DMS153 (cell line): ENCODE measurements around the gene C2orf69.

ENCODE experiments used
- DNase-seq: peaks from one replicate; lab custom pipeline; 2025; lab: John Stamatoyannopoulos, UW

The C2orf69 gene

DNA sequence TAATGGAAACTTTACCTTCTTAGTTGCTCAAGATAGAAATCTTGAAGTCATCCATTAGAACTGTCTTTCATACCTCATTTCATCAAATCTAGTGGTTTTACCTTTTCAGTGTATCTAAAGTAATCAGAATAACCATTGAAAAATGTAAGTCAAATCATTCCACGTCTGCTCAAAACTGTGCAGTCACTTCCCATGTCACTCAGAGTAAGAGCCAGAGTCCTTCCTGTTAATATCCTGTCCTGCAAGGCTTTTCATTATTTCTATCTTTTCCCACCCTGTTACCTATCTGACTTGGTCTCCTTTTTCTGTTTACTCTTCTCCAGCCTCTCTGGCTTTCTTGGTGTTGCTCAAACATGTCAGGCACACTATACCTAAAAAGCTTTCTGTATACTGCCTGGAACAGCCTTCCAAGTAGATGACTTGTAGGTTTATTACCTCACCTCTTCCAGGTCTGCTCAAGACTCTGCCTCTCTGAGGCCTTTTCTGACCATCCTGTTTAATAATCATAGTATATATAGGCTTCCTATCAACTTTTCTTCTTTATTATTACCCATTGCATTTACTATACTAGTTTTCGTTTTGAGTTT lies 3.4 kb downstream of the C2orf69 start:
- no peak for DNase-seq

- no peak for DNase-seq
These were observed 5.9 kb downstream of the C2orf69 start for GRCh38 chr2:199916980-199917379.

- no peak for DNase-seq
These were observed 11.8 kb downstream of the C2orf69 start for GRCh38 chr2:199922856-199923255.

DNA sequence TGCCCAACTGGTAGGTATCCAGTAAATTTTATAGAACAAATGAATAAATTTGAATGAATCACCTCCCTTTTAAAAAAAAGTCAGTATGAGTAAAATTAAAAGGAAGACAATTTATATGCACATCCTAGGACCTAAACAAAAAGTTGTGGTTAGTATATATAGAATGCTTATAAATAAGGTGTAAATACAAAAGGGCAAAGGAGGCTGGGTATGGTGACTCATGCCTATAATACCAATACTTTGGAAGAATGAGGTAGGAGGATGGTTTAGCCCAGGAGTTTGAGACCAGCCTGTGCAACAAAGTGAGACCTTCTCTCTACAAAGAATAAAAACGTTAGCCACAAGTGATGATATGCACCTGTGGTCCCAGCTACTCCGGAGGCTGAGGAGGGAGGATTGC lies 12.8 kb downstream of the C2orf69 start:
- DNase-seq, result no peak

- DNase-seq, result no peak
These were observed 15.7 kb downstream of the C2orf69 start for GRCh38 chr2:199926806-199927205.

DNA sequence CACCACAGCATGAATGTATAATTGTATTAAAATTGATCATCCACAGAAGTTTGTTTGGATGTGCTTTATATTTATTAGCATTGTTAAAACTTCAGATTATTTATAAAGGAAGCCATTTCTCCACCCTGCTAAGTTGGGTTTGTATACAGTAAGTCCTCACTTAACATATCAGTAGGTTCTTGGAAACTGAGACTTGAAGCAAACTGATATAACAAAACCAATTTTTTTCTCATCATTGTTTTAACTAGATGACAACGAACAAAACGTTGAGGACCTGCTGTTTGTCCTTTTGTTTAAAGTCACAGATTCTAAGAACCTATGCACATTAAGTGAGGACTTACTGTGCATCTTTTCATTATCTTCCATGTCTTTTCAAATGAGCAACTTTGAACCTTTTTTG lies 17.1 kb downstream of the C2orf69 start:
- no peak for DNase-seq

- DNase-seq, result no peak
These were observed 17.5 kb downstream of the C2orf69 start for GRCh38 chr2:199928626-199929025.

- DNase-seq, result no peak
These were observed 18.2 kb downstream of the C2orf69 start for GRCh38 chr2:199929262-199929661.

- no peak for DNase-seq
These were observed 21.3 kb downstream of the C2orf69 start for GRCh38 chr2:199932312-199932855.

DNA sequence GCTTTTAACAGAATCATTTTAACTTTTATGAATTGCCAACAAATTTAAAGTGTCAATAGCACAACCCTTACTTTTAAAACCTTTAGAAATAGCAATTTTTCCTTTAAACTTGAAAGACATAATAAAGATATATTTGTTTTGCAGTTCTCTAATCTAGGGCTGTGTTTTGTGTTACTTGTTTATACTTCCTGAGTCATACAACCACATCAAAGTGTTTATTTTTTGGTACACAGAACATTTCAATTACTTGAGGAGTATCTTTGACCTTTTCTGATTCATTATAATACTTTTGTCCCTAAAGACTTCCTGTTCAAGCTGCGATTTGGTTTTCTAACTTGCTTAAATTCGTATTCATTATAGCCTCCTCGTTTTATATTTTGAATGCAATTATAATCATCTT lies 22.4 kb downstream of the C2orf69 start:
- no peak for DNase-seq

GRCh38 chr2:199936554-199936953 lies 25.5 kb downstream of the C2orf69 start:
- no peak for DNase-seq

DNA sequence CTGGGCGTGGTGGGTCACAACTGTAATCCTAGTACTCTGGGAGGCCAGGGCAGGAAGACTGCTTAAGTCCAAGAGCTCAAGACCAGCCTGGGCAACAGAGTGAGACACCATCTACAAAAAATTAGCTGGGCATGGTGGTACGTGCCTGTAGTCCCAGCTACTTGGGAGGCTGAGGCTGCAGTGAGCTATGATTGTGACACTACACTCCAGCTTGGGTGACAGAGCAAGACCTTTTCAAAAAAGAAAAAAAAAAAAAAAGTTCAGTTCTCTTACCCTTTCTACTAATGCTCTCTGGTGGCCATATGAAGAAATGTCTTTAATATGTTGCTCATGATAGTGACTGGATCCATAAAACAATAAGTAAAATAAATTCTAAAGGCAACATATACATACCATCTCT lies 29.3 kb downstream of the C2orf69 start:
- no peak for DNase-seq

DNA sequence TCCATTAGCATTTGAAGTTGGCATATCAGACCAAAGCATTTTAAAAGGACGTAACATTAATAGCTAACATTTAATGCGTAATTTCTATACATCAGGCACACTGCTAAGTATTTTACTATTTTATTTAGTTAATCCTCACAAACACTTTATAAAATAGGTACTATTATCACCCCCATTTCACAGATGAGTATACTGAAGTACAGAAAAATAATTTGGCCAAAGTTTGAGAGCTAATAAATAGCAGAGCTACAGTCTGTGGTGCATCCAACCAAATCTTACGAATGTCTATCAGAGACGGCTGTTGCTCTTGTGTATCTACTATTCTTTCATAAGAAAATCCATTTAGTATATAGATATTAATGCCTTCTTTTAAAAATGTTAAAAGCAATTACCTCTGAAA lies 32.3 kb downstream of the C2orf69 start:
- no peak for DNase-seq

DNA sequence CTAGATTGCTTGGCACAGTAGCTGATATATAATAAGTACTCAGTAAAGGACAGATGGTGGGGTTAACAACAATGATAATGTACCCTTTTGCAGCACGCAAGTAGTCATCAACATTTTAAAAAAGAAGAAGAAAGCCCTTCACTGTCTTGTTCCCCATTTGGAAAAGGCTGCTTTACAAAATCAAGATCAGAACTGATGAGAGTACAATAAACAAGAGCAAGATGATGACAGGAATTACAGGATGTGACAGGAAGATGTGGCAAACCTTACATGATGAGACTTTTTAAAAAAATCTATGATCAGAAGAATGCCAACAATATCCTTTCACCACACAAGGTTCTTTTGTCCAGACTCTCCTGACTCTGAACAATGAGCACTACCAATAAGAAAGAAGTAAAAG lies 35.1 kb downstream of the C2orf69 start:
- DNase-seq, result no peak

DNA sequence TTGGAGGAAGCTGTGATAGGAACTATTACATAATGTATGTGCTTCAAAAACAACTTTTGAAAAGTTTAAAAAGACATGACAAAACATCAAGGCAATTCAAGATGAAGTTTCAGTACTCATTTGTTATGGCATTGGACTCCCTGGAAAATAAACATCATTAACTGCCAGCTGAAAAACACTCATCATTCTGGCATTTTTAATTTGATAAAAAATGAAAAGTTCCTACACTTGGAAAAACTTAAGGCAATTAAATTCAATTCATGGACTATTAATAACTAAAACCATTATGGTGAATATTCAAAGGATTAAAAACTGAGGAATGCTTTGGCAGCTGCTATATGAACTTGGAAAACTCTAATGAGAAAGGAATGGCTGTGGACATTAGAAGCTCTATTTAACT lies 35.7 kb downstream of the C2orf69 start:
- no peak for DNase-seq

- no peak for DNase-seq
These were observed 39.3 kb downstream of the C2orf69 start for GRCh38 chr2:199950396-199950795.

DNA sequence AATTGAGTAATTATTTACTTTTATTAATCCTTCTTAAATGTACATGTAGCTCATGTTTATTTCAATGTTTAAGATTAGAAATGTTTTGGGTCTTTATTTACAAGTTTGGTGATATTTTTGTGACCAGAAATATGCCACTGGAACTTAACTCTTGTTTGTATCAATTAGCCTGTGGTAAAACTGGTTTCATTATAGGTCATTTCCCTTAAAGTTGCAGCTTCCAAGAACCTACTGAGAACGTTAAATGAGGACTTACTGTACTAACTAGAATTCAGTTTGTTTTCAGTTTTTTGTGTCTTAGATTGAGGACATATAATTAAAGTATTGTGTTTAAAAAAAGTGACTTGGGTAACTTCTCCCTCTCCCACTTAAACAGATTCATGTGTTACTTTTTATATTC lies 39.9 kb downstream of the C2orf69 start:
- DNase-seq, result no peak

DNA sequence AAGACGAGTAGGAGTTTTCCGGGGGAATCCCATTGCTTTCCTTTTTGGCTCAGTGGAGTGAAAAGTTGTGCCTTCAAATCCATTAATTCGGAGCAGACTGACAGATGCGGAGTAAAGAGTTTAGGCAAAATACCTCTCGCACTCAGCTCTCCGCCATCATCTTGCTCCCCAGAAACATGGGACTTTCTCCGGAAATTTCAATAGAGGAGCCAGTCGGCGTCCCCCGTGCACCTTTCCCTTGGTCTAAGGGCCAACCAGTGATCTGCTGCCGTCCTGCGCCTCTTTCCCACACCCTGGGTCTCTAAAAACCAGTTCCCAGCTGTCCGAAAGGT lies 43.9 kb downstream of the C2orf69 start:
- no peak for DNase-seq

DNA sequence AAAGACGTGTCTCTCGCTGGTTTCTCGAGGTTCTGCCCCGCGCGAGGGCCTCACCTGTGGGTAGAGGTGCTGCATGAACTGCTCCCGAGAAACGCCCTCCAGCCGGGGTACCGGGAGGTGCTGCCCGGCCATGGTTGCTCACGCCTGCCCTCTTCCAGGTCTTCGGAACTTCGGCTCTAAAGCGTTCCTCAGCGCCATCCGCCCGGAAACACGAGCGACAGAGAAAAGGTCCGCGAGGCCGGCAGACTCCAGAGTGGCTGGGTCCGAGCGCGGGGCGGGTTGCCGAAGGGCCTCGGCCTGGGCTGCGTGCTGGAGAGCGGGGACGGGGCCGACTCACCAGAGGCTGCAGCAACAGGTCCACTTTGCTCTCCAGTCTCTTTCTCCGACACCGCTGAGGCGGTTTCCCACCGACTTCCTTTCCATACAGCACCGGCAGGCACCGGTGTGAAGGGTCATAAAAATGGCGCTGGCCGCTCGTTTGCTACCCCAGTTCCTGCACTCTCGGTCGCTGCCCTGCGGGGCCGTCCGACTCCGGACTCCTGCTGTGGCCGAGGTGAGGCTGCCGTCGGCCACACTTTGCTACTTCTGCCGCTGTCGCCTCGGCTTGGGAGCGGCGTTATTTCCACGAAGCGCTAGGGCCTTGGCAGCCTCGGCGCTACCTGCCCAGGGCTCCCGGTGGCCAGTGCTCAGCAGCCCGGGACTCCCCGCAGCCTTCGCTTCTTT lies 44.4 kb downstream of the C2orf69 start, which contains the start of the genes MAIP1 and TYW5:
MAIP1 (plus strand) TSS at position 244 of the 723 bp plus-strand sequence; CDS start at position 461, 217 bp downstream.
TYW5 (minus strand) TSS at position 153 of the 723 bp plus-strand sequence; CDS start at position 132, 21 bp downstream.
- DNase-seq, result peak; percentile 47

- DNase-seq, result no peak
These were observed 44.9 kb downstream of the C2orf69 start for GRCh38 chr2:199956062-199956380.

- no peak for DNase-seq
These were observed 46.9 kb downstream of the C2orf69 start for GRCh38 chr2:199958014-199958413.

GRCh38 chr2:199962203-199962602 lies 51.1 kb downstream of the C2orf69 start:
- no peak for DNase-seq

- no peak for DNase-seq
These were observed 55.3 kb downstream of the C2orf69 start for GRCh38 chr2:199966405-199966804.

GRCh38 chr2:199966976-199967375 lies 55.9 kb downstream of the C2orf69 start:
- no peak for DNase-seq
